ENCODE data around the gene SREBF1. TPM values are rescaled to one million over a fixed set of nuclear protein-coding genes. Genes with fewer than 3 reads are reported as not detected.

Gene SREBF1
- total RNA-seq, 1 donor from 2014 or later, result 187 TPM

- peaks cover 32% of the 10 kb centered on the region for H3K4me1 Mint-ChIP-seq
- DNase-seq (ENCODE audit: low spot score in 2 of 2, unreplicated experiment in 2 of 2), result no peak
- H3K36me3 Mint-ChIP-seq, result peaks cover 20% of the 10 kb centered on the region
- H3K27ac Mint-ChIP-seq, result no peak overlapping the region
- no peak overlapping the region for H3K4me3 Mint-ChIP-seq
- TF ChIP-seq CTCF (IDR thresholded peaks at IDR 0.05; ENCODE audit: unreplicated experiment), result no peak
- H3K27me3 Mint-ChIP-seq (ENCODE audit: low read depth), result no peaks in the 10 kb centered on the region
- H3K9me3 Mint-ChIP-seq, result no peaks in the 10 kb centered on the region
These were observed 43.9 kb upstream of the SREBF1 start for GRCh38 chr17:17880577-17881196.

- Mint-ChIP-seq H3K4me3 (peak overlapping the region; percentile 10), H3K4me1 (peaks cover 41% of the 10 kb centered on the region), H3K27me3 (ENCODE audit: low read depth) (no peaks in the 10 kb centered on the region), H3K9me3 (no peaks in the 10 kb centered on the region), H3K27ac (peak overlapping the region; percentile 97), H3K36me3 (peaks cover 21% of the 10 kb centered on the region)
- no peak for TF ChIP-seq CTCF (IDR thresholded peaks at IDR 0.05; ENCODE audit: unreplicated experiment)
- peak; percentile 41 to 66 for DNase-seq (ENCODE audit: low spot score in 2 of 2, unreplicated experiment in 2 of 2)
These were observed 41.0 kb upstream of the SREBF1 start for GRCh38 chr17:17877529-17878358.

- Mint-ChIP-seq H3K27ac (peak overlapping the region; percentile 97), H3K9me3 (no peaks in the 10 kb centered on the region), H3K4me3 (peak overlapping the region; percentile 10), H3K36me3 (peaks cover 16% of the 10 kb centered on the region), H3K27me3 (ENCODE audit: low read depth) (no peaks in the 10 kb centered on the region), H3K4me1 (peaks cover 41% of the 10 kb centered on the region)
- TF ChIP-seq CTCF (IDR thresholded peaks at IDR 0.05; ENCODE audit: unreplicated experiment), result no peak
- peak in 1 of 2 experiments; percentile 51 for DNase-seq (ENCODE audit: low spot score in 2 of 2, unreplicated experiment in 2 of 2)
These were observed 40.3 kb upstream of the SREBF1 start for GRCh38 chr17:17876959-17877528.

GRCh38 chr17:17874478-17874877 is 37.7 kb upstream of the SREBF1 start:
- no peak overlapping the region for H3K27ac Mint-ChIP-seq

More at GRCh38 chr17:17874478-17874877, 37.7 kb upstream of the SREBF1 start:
- Mint-ChIP-seq H3K9me3 (no peaks in the 10 kb centered on the region), H3K36me3 (peaks cover 10% of the 10 kb centered on the region), H3K4me3 (no peak overlapping the region), H3K4me1 (peaks cover 40% of the 10 kb centered on the region), H3K27me3 (ENCODE audit: low read depth) (no peaks in the 10 kb centered on the region)
- TF ChIP-seq CTCF (IDR thresholded peaks at IDR 0.05; ENCODE audit: unreplicated experiment), result no peak
- no peak for DNase-seq (ENCODE audit: low spot score in 2 of 2, unreplicated experiment in 2 of 2)
